Ectodermal cell (in vitro differentiated cells): Measurements from ENCODE around the gene TMEM63B.

Source experiments
- H3K27ac ChIP-seq: 2 replicates; pipeline ENCODE4 v1.7.0; 2013; ENCODE audit warnings: mild to moderate bottlenecking, low read depth, low read length; ENCODE audit not compliant: insufficient read depth, poor library complexity, severe bottlenecking
- H3K27me3 ChIP-seq: 2 replicates; pipeline ENCODE4 v1.7.0; 2013; ENCODE audit warnings: mild to moderate bottlenecking, low read length; ENCODE audit not compliant: insufficient read depth, control insufficient read depth, poor library complexity, severe bottlenecking
- H3K36me3 ChIP-seq: one replicate; pipeline ENCODE4 v1.7.0; 2013; ENCODE audit warnings: low read length; ENCODE audit not compliant: control insufficient read depth, insufficient read depth
- H3K4me1 ChIP-seq: one replicate; pipeline ENCODE4 v1.7.0; 2013; ENCODE audit warnings: low read length; ENCODE audit not compliant: control insufficient read depth, insufficient read depth
- H3K4me3 ChIP-seq: 2 replicates; pipeline ENCODE4 v1.7.0; 2013; ENCODE audit warnings: low read depth, low read length, control low read depth; ENCODE audit not compliant: insufficient read depth
- H3K9me3 ChIP-seq: 2 replicates; pipeline ENCODE4 v1.7.0; 2013; ENCODE audit warnings: mild to moderate bottlenecking, low read length, moderate library complexity; ENCODE audit not compliant: control insufficient read depth
- WGBS, 2 experiments: methylation state at CpG; one replicate each; pipeline ENCODE4 v1.1.7; 2013; ENCODE audit warnings: missing lambda C conversion rate in 2 of 2; 5-methylcytosine and 5-hydroxymethylcytosine counted together

TMEM63B gene

GRCh38 chr6:44131892-44132291, 4.5 kb downstream of the TMEM63B start:
- peaks cover 5% of the 10 kb centered on the region for H3K36me3 ChIP-seq
- WGBS, 2 experiments = 86 to 88% methylated on average over 2 of the region's 2 CpGs
- peaks cover 27% of the 10 kb centered on the region for H3K4me1 ChIP-seq
- H3K27ac ChIP-seq = no peak overlapping the region
- no peaks in the 10 kb centered on the region for H3K27me3 ChIP-seq
- no peaks in the 10 kb centered on the region for H3K9me3 ChIP-seq
- H3K4me3 ChIP-seq = no peak overlapping the region

- H3K9me3 ChIP-seq = no peaks in the 10 kb centered on the region
- 92 to 100% methylated on average over 4 of the region's 4 CpGs for WGBS, 2 experiments
- H3K36me3 ChIP-seq = peaks cover 5% of the 10 kb centered on the region
- H3K27ac ChIP-seq = no peak overlapping the region
- no peaks in the 10 kb centered on the region for H3K27me3 ChIP-seq
- H3K4me1 ChIP-seq = peaks cover 27% of the 10 kb centered on the region
- H3K4me3 ChIP-seq = no peak overlapping the region
These were observed 5.1 kb downstream of the TMEM63B start for GRCh38 chr6:44132476-44132875.

GRCh38 chr6:44133003-44133931, 5.9 kb downstream of the TMEM63B start:
- peaks cover 5% of the 10 kb centered on the region for H3K36me3 ChIP-seq
- no peak overlapping the region for H3K4me3 ChIP-seq
- H3K27me3 ChIP-seq = no peaks in the 10 kb centered on the region
- peak overlapping the region; percentile 33 for H3K27ac ChIP-seq
- 31 to 42% methylated on average over 7 to 9 of the region's 9 CpGs for WGBS, 2 experiments
- peaks cover 27% of the 10 kb centered on the region for H3K4me1 ChIP-seq
- no peaks in the 10 kb centered on the region for H3K9me3 ChIP-seq

- Histone ChIP-seq H3K9me3 (no peaks in the 10 kb centered on the region), H3K4me3 (no peak overlapping the region), H3K36me3 (peaks cover 5% of the 10 kb centered on the region), H3K27me3 (no peaks in the 10 kb centered on the region), H3K27ac (peak overlapping the region; percentile 12), H3K4me1 (peaks cover 27% of the 10 kb centered on the region)
- 83% methylated on average over 9 to 12 of the region's 12 CpGs for WGBS, 2 experiments
These were observed 6.8 kb downstream of the TMEM63B start for GRCh38 chr6:44133981-44134711.

- Histone ChIP-seq H3K27me3 (no peaks in the 10 kb centered on the region), H3K4me1 (peaks cover 27% of the 10 kb centered on the region), H3K27ac (no peak overlapping the region), H3K9me3 (no peaks in the 10 kb centered on the region), H3K36me3 (peaks cover 5% of the 10 kb centered on the region), H3K4me3 (no peak overlapping the region)
- WGBS, 2 experiments = 80 to 83% methylated on average over 10 of the region's 10 CpGs
These were observed 7.9 kb downstream of the TMEM63B start for GRCh38 chr6:44135173-44135758.

GRCh38 chr6:44135875-44136274, 8.5 kb downstream of the TMEM63B start:
- no peak overlapping the region for H3K27ac ChIP-seq

GRCh38 chr6:44138717-44139350, 11.5 kb downstream of the TMEM63B start:
- Histone ChIP-seq H3K36me3 (peaks cover 12% of the 10 kb centered on the region), H3K4me1 (peaks cover 13% of the 10 kb centered on the region), H3K27ac (no peak overlapping the region), H3K4me3 (no peak overlapping the region), H3K9me3 (no peaks in the 10 kb centered on the region), H3K27me3 (no peaks in the 10 kb centered on the region)
- 47 to 52% methylated on average over 6 of the region's 6 CpGs for WGBS, 2 experiments

More at GRCh38 chr6:44135875-44136274, 8.5 kb downstream of the TMEM63B start:
- Histone ChIP-seq H3K27me3 (no peaks in the 10 kb centered on the region), H3K4me3 (no peak overlapping the region), H3K4me1 (peaks cover 27% of the 10 kb centered on the region), H3K36me3 (peaks cover 5% of the 10 kb centered on the region), H3K9me3 (no peaks in the 10 kb centered on the region)
- WGBS, 2 experiments = 83 to 86% methylated on average over 7 of the region's 7 CpGs

GRCh38 chr6:44139351-44139743, 12.0 kb downstream of the TMEM63B start:
- Histone ChIP-seq H3K27ac (no peak overlapping the region), H3K4me1 (peaks cover 7% of the 10 kb centered on the region), H3K9me3 (no peaks in the 10 kb centered on the region), H3K4me3 (no peak overlapping the region), H3K27me3 (no peaks in the 10 kb centered on the region), H3K36me3 (peaks cover 12% of the 10 kb centered on the region)
- 89 to 94% methylated on average over 9 to 10 of the region's 10 CpGs for WGBS, 2 experiments

- 98 to 100% methylated on average over 1 of the region's 1 CpG for WGBS, 2 experiments
- H3K9me3 ChIP-seq = no peaks in the 10 kb centered on the region
- no peak overlapping the region for H3K27ac ChIP-seq
- no peaks in the 10 kb centered on the region for H3K4me1 ChIP-seq
- H3K36me3 ChIP-seq = peaks cover 7% of the 10 kb centered on the region
- H3K4me3 ChIP-seq = no peak overlapping the region
- no peaks in the 10 kb centered on the region for H3K27me3 ChIP-seq
These were observed 15.5 kb downstream of the TMEM63B start for GRCh38 chr6:44142835-44143234.
